Stimulated activated CD4-positive, alpha-beta T cell treated with anti-CD3 and anti-CD28 coated beads, Interleukin-15, amount 100 ng/mL, for 24 hours (primary cell): ENCODE data around the gene OSBP.
"Not testable (repeated sequence)": the region's sequence is repeated elsewhere in the genome, so short reads cannot be mapped to it uniquely, and the experiment has no call there.

Source experiments
- DNase-seq: peaks from one replicate; pipeline ENCODE4 v3.0.0-alpha.2; 2020

OSBP gene

GRCh38 chr11:59615637-59616395, at the start of gene OSBP:
OSBP (minus strand) TSS chr11:59615774; CDS start chr11:59615664, 110 bp downstream.
- peak; percentile 97 for DNase-seq

- no peak for DNase-seq
Measured at GRCh38 chr11:59660621-59661020, 45.0 kb upstream of the OSBP start.

DNA sequence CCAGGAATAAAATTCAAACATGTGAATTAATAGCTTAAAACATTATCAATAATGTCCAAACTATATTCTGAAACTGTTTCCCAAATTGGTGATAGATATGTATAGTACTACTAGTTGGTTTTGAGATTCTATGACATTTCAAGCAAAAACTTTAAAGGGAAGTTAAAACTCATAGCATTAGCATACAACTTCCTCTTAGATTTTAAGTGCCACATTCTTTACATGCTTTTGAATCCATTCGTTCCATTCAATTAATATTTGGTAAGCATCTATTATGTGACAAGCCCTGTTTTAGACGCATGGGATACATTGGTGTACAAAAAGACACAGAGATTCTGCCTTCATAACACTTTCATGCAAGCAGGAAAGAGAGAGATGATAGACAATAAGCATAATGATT, 44.4 kb upstream of the OSBP start:
- DNase-seq, result no peak

DNA sequence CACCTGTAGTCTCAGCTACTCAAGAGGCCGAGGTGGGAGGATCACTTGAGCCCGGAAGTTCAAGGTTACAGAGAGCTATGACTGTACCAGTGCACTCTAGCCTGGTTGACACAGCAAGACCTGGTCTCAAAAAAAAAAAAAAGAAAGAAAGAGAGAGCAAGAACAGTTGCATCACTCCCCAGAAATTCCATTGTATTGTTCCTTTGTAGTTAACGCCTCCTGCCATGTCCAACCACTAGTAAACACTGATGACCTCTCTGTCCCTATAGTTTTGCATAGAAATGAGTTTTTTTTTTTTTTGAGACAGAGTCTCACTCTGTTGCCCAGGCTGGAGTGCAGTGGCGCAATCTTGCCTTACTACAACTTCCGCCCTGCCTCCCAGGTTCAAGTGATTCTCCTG, 42.5 kb upstream of the OSBP start:
- DNase-seq, result no peak

DNA sequence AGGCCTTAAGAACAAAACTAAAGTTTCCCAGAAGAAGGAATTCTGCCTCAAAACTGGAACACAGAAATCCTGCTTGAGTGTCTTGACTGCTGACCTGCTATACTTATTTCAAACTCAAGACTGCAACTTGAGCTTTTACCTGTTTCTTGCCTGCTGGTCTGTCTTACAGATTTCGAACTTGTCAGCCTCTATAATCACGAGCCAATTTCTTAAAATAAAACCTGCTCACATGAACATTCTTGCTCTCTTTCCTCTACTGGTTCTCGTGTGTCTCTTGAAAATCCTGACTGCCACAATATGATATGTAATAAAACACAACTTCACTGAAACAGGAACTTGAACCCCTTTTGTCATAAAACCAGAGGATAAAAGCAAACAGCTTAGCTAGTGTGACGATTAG, 39.3 kb upstream of the OSBP start:
- no peak for DNase-seq

- no peak for DNase-seq
Measured at GRCh38 chr11:59647245-59647980, 31.8 kb upstream of the OSBP start.

- no peak for DNase-seq
Measured at GRCh38 chr11:59644528-59644927, 29.0 kb upstream of the OSBP start.

DNA sequence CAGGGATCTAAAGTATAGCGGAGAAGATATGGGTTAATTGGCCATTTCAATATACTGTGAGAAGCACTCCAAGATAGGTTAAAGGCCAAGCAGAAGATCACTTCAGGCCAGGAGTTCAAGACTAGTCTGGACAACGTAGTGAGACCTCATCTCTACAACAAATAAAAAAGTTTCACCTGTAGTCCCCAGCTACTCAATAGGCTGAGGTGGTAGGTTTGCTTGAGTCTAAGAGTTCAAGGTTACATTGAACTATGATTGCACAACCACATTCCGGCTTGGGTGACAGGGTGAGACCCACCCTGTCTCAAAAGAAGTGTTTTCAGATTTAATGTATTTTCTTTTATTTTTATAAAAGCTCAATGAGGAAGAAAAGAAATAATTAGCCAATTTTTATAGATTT, 27.8 kb upstream of the OSBP start:
- no peak for DNase-seq

DNA sequence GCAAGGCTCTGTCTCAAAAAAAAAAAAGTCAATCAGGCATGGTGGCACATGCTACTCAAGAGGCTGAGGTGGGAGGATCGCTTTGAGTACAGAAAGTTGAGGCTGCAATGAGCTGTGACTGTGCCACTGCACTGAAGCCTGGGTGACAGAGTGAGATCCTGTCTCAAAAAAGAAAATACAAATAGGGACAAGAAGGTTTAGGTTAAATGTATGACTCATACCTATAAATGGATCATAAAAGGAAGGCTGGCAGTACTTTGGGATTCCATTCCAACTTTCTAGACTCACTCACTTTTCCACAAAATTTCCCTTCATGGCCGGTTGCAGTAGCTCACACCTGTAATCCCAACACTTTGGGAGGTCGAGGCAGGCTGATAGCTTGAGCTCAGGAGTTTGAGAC, 25.6 kb upstream of the OSBP start:
- no peak for DNase-seq

- no peak for DNase-seq
Measured at GRCh38 chr11:59630493-59630892, 14.9 kb upstream of the OSBP start.

GRCh38 chr11:59629996-59630395, 14.4 kb upstream of the OSBP start:
- no peak for DNase-seq

DNA sequence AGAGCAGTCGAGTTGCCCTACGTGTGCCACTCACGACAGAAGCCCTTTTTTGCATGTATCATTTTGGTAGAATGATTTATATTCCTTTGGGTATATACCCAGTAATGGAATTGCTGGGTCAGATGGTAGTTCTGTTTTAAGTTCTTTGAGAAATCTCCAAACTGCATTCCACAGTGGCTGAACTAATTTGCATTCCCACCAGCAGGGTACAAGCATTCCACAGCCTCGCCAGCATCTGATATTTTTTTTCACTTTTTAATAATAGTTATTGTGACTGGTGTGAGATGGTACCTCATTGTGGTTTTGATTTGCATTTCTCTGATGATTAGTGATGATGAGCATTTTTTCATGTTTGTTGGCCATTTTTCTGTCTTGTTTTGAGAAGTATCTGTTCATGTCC, 11.4 kb upstream of the OSBP start:
- DNase-seq, result not testable (repeated sequence)

GRCh38 chr11:59625703-59626102, 10.1 kb upstream of the OSBP start:
- no peak for DNase-seq

DNA sequence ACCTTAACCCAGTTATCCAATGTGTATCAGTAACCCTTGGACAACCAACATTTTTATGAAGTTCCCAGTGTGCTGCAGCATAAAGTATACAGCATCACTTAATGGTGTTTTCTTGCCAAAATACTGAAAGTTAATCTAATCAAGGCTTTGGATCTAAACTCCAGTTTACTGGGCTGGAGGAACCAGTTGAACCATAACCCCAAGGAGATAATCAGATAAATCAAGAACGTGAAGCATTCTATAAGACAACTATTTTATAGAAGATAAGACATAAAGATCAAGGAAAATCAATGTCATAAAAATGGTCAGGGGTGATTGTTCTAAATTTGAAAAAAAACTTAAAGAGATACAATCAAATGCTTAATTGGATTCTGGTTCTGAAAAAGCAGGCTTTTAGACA, 2.3 kb upstream of the OSBP start:
- no peak for DNase-seq

DNA sequence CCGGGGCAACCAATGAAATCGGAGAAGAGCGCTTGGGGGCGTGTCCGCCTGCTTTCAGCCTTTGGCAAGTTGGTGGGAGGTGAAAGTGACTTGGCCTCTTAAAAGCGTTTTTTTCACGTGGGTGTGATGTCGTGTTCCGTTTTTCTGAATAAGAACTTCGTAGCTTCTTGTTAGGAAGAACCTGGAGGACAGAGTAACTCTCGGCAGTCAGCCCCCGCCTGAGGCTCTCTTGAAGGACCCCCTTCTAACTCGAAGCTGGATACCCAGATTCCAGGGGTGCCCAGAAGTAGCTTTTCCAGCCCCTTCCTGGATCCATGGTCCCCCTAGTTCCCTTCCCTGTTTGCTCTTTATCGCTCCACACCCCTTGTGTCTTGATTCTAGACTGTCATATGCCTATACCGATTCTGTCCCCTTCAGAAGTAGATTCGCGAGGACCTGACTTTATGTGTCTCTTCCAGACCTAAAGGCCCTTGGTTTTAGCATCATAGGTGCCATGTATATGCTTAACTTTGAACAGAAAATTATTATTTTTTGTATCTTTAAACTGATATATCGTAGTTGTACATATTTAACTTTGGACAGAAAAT, 915 bp upstream of the OSBP start:
- DNase-seq, result peak; percentile 97

- peak; percentile 68 for DNase-seq
Measured at GRCh38 chr11:59615120-59615636, 396 bp downstream of the OSBP start.

GRCh38 chr11:59614277-59615119, 1.1 kb downstream of the OSBP start:
- DNase-seq, result no peak

GRCh38 chr11:59611570-59612565, 3.7 kb downstream of the OSBP start:
- DNase-seq, result no peak

GRCh38 chr11:59610289-59610688, 5.3 kb downstream of the OSBP start:
- DNase-seq, result peak; percentile 31

GRCh38 chr11:59607703-59608454, 7.7 kb downstream of the OSBP start:
- no peak for DNase-seq

DNA sequence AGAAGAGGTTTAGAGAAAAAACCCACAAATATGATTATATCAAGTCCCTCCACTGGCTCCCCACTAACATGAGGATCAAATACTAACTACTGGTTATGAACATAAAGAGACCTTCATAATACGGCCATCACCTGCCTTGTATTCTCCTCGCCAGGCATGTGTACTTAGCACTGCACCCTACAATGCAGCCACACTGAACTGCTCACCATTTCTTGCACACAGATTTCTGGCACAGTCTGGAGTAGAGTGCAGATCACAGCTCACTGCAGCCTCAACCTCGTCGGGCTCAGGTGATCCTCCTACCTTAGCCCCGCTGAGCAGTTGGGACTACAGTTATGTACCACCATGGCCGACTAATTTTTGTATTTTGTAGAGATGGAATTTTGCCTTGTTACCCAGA, 13.1 kb downstream of the OSBP start:
- no peak for DNase-seq
